Gastrocnemius medialis (tissue), 4 donors: ENCODE measurements around the gene TTLL5.

Experiments
- CTCF ChIP-seq, 5 experiments: fragments of 450-650 bp in 3 of 5; fragments of 200-600 bp in 2 of 5; sonication (generic) in 2 of 5; IDR thresholded peaks in 4 of 5; conservative IDR thresholded peaks in 1 of 5; 1 replicate in 4 of 5; 2 replicates in 1 of 5; pipeline ENCODE4 v1.5.1; 2016 to 2019; ENCODE audit warnings: antibody characterized with exemption in 5 of 5, mild to moderate bottlenecking in 3 of 5, moderate library complexity in 3 of 5
- POLR2A ChIP-seq, 2 donors: fragments of 450-650 bp; IDR thresholded peaks; one replicate each; pipeline ENCODE4 v1.6.1; 2017; ENCODE audit warnings: antibody characterized with exemption in 2 of 2, mild to moderate bottlenecking in 2 of 2, moderate library complexity in 2 of 2

- no peak for TF ChIP-seq CTCF (IDR thresholded peaks at IDR 0.05 in 4 of 5, conservative IDR thresholded peaks at IDR 0.05 in 1 of 5)
- TF ChIP-seq POLR2A (IDR thresholded peaks at IDR 0.05): no peak
Observed at GRCh38 chr14:75857199-75857598, 196.2 kb downstream of the TTLL5 start.
